ENCODE measurements around the gene FAIM2. TPM values are rescaled to one million over a fixed set of nuclear protein-coding genes. Genes with fewer than 3 reads are reported as not detected.
A peak's percentile ranks its signal among the peaks of the same experiment; 100 is the strongest.

Gene FAIM2
- total RNA-seq, 1 donor from 2014 or later: 0.18 TPM

DNA sequence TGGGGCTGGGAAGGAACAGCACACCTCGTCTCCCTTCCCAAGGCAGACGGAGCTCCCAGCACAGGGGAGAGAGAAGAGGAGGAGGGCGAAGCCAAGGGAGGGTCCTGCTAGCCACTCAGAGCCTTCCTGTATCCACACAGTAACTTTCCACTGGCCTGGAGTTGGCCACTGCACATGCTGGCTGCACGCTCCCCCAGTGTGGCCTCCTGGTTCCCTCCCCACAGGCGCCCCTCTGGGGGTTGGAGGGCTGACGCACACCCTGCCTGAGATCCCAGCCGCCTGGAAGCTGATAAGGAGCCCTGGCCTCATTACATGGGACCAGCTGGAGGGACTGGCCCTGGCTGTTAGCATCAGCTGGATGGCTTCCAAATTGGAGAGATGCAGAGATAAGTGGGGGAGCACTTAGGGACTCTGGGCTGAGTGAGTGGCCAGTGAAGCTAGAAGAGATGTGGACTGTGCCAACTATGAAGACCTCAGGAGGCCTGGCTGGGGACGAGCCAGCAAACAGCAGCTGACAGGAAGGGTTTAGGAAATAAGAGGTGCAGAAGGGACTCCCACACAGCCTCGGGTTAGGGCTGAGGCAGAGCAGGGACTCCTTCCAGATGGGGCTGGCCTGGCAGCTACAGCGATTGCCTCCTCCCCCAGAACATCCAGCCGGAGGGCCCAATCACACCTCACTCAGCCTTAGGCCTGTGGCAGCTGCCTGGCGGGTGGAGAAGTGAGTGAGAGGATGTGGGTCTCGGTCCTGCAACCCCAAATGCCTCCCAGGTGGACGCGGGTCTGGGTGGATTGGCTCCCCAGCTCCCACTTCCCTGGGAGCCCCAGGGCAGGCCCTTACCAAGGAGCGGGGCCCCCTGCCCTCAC is 34.5 kb downstream of the FAIM2 start:
- no peak overlapping the region for H2AFZ ChIP-seq (ENCODE audit: low read depth, low read length)
- peak overlapping the region; percentile 36 for H3K27ac ChIP-seq (ENCODE audit: low read depth, low read length)
- peaks cover 5% of the 10 kb centered on the region for H3K27me3 ChIP-seq (ENCODE audit: insufficient read depth, low read length)
- Mint-ChIP-seq H3K27ac (ENCODE audit: unreplicated experiment) (no peak overlapping the region), H3K36me3 (ENCODE audit: low read depth, unreplicated experiment) (no peaks in the 10 kb centered on the region), H3K4me1 (ENCODE audit: low read depth, unreplicated experiment) (peaks cover 16% of the 10 kb centered on the region), H3K27me3 (ENCODE audit: low read depth, unreplicated experiment) (peaks cover 57% of the 10 kb centered on the region), H3K9me3 (ENCODE audit: unreplicated experiment) (peaks cover 2% of the 10 kb centered on the region), H3K4me3 (ENCODE audit: unreplicated experiment) (no peak overlapping the region)
- H3K4me3 ChIP-seq (ENCODE audit: insufficient read depth, low read depth, low read length): no peak overlapping the region
- no peak for TF ChIP-seq EZH2 (IDR thresholded peaks at IDR 0.05; ENCODE audit: insufficient read depth, low read length)
- TF ChIP-seq, protein P1, sequence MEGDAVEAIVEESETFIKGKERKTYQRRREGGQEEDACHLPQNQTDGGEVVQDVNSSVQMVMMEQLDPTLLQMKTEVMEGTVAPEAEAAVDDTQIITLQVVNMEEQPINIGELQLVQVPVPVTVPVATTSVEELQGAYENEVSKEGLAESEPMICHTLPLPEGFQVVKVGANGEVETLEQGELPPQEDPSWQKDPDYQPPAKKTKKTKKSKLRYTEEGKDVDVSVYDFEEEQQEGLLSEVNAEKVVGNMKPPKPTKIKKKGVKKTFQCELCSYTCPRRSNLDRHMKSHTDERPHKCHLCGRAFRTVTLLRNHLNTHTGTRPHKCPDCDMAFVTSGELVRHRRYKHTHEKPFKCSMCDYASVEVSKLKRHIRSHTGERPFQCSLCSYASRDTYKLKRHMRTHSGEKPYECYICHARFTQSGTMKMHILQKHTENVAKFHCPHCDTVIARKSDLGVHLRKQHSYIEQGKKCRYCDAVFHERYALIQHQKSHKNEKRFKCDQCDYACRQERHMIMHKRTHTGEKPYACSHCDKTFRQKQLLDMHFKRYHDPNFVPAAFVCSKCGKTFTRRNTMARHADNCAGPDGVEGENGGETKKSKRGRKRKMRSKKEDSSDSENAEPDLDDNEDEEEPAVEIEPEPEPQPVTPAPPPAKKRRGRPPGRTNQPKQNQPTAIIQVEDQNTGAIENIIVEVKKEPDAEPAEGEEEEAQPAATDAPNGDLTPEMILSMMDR (IDR thresholded peaks at IDR 0.05; ENCODE audit: insufficient read depth, low read depth, low read length): no peak
- H3K79me2 ChIP-seq (ENCODE audit: insufficient read depth, low read length): no peaks in the 10 kb centered on the region
- no peaks in the 10 kb centered on the region for H3K9me3 ChIP-seq (ENCODE audit: insufficient read depth, low read depth, low read length)
- DNase-seq (ENCODE audit: low read depth): peak; percentile 97
- FAIRE-seq: no peak
- H3K4me1 ChIP-seq (ENCODE audit: insufficient read depth, low read length): peaks cover 16% of the 10 kb centered on the region
- H3K36me3 ChIP-seq (ENCODE audit: insufficient read depth, low read length): no peaks in the 10 kb centered on the region
- no peak overlapping the region for H3K9ac ChIP-seq (ENCODE audit: low read length)
- no peaks in the 10 kb centered on the region for H4K20me1 ChIP-seq (ENCODE audit: insufficient read depth, low read length)
- peak overlapping the region; percentile 40 for H3K4me2 ChIP-seq (ENCODE audit: low read length)

DNA sequence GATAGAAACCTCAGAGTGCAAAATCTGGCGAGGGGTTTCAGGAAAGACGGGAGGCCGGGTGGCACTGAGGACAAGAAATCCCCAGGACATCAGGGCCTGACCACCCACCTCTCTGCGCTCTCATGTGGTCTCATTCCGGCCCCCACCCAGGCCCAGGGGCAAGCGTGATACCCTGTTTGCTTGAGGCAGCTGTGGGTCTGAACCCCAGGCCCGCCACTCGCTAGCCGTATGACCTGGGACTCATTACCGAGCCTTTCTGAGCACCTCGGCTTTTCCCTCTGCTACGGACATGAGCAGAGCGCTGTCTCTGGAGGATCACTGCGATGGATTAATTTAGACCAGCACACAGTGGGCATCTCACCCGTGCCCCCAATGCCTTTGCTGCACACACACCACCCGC is 35.3 kb downstream of the FAIM2 start:
- H3K79me2 ChIP-seq (ENCODE audit: insufficient read depth, low read length): no peaks in the 10 kb centered on the region
- H3K4me1 ChIP-seq (ENCODE audit: insufficient read depth, low read length): peaks cover 16% of the 10 kb centered on the region
- no peaks in the 10 kb centered on the region for H3K9me3 ChIP-seq (ENCODE audit: insufficient read depth, low read depth, low read length)
- FAIRE-seq: no peak
- peaks cover 57% of the 10 kb centered on the region for H3K27me3 Mint-ChIP-seq (ENCODE audit: low read depth, unreplicated experiment)
- peaks cover 16% of the 10 kb centered on the region for H3K4me1 Mint-ChIP-seq (ENCODE audit: low read depth, unreplicated experiment)
- TF ChIP-seq EZH2 (IDR thresholded peaks at IDR 0.05; ENCODE audit: insufficient read depth, low read length): no peak
- TF ChIP-seq, protein P1 (IDR thresholded peaks at IDR 0.05; ENCODE audit: insufficient read depth, low read depth, low read length): no peak
- peaks cover 2% of the 10 kb centered on the region for H3K9me3 Mint-ChIP-seq (ENCODE audit: unreplicated experiment)
- H3K36me3 ChIP-seq (ENCODE audit: insufficient read depth, low read length): no peaks in the 10 kb centered on the region
- no peak overlapping the region for H3K27ac Mint-ChIP-seq (ENCODE audit: unreplicated experiment)
- no peak for DNase-seq (ENCODE audit: low read depth)
- H3K27ac ChIP-seq (ENCODE audit: low read depth, low read length): no peak overlapping the region
- H3K4me2 ChIP-seq (ENCODE audit: low read length): peak overlapping the region; percentile 40
- H3K9ac ChIP-seq (ENCODE audit: low read length): no peak overlapping the region
- H2AFZ ChIP-seq (ENCODE audit: low read depth, low read length): no peak overlapping the region
- no peaks in the 10 kb centered on the region for H4K20me1 ChIP-seq (ENCODE audit: insufficient read depth, low read length)
- H3K4me3 ChIP-seq (ENCODE audit: insufficient read depth, low read depth, low read length): no peak overlapping the region
- H3K27me3 ChIP-seq (ENCODE audit: insufficient read depth, low read length): peaks cover 8% of the 10 kb centered on the region
- H3K4me3 Mint-ChIP-seq (ENCODE audit: unreplicated experiment): no peak overlapping the region
- no peaks in the 10 kb centered on the region for H3K36me3 Mint-ChIP-seq (ENCODE audit: low read depth, unreplicated experiment)
